Activated CD4-positive, alpha-beta T cell treated with anti-CD3 and anti-CD28 coated beads, Interleukin-2, amount 50 U/mL, for 16 hours (primary cell): ENCODE data around the gene ANKS1B.

ENCODE experiments used
- DNase-seq: peaks from one replicate; pipeline ENCODE4 v3.0.0-alpha.2; 2020

ANKS1B gene

DNA sequence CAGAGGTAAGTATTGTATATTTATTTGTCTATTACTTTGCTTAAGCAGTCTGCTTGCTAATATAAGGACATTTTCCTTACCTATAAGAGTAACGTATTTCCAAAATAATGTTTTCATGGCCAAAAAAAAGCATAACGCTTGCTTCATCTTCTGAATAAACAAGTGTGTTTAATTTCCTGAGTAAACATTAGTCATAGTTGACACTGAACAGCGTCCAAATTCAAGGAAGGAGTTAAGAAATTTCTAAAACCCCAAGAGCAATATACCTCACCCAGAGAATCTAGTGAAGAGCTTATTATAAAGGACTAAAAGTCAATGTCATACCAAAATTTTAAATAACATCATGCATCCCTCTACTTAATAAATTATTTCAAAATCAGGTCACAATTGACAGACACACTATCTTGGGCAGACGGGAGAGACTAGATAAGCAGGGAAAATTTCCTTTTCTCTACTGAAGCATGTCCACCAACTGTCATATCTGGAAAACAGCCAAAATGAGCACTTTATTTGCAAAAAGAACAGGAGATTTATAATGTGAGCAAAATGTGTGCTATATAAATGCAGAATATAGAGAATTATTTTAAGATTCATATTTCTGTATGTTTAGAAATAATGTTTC is 25.1 kb downstream of the ANKS1B start:
- no peak for DNase-seq

DNA sequence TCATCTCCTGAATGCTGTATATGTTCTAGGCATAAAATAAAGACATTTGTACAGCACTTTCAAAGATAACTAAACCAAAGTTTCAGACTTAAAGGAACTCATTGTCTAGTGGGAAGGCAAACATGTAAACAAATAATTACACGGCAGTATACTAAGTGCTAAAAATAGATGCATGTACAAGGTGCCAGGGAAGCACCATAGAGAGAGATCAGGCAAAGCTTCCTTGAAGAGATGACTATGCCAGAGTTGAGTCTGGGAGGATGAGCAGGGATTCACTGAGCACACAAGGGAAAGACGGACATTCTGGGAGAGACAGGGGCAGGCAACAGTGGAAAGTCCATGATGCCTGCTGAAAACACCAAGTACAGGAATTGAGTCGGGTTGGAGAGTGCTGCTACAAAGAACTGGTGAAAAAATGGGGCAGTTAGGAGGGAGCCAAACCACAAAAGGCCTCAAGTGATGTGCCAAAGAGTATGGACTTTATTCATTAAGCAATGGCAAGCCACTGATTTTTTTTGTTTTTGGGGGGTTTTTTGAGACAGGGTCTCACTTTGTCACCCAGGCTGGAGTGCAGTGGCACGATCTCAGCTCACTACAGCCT is 26.8 kb downstream of the ANKS1B start:
- DNase-seq, result no peak

GRCh38 chr12:99954724-99955123 is 30.0 kb downstream of the ANKS1B start:
- no peak for DNase-seq

GRCh38 chr12:99948370-99948769 is 36.4 kb downstream of the ANKS1B start:
- no peak for DNase-seq

DNA sequence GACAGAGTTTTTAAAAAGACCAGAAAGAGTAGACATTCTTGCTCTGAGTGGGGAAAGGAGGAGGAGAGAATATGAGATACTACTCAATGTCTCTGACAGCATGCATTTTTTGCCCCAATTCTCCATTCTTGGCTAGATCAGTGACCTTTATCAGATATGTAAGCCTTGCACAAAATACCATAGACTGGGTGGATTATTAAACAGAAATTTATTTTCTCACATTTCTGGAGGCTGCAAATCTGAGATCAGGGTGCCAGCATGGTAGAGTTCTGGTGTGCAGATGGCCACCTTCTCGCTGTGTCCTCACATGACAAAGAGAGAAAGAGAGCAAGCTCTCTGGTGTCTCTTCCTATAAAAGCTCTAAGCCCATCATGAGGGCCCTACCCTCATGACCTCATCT is 38.6 kb downstream of the ANKS1B start:
- DNase-seq, result no peak

DNA sequence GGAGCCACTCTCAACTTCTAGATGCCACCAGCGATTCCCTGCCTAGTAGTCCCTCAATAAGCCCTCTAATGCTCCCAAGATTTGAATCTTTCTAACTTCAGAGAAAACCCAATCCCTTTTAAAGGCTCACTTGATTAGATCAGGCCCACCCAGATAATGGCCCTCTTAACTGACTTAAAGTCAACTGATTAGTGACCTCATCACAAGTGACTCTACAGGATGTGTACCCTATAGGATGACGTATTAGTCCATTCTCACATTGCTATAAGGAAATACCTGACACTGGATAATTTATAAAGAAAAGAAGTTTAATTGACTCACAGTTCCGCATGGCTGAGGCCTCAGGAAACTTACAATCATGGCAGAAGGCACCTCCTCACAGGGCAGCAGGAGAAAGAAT is 49.1 kb downstream of the ANKS1B start:
- DNase-seq, result no peak

DNA sequence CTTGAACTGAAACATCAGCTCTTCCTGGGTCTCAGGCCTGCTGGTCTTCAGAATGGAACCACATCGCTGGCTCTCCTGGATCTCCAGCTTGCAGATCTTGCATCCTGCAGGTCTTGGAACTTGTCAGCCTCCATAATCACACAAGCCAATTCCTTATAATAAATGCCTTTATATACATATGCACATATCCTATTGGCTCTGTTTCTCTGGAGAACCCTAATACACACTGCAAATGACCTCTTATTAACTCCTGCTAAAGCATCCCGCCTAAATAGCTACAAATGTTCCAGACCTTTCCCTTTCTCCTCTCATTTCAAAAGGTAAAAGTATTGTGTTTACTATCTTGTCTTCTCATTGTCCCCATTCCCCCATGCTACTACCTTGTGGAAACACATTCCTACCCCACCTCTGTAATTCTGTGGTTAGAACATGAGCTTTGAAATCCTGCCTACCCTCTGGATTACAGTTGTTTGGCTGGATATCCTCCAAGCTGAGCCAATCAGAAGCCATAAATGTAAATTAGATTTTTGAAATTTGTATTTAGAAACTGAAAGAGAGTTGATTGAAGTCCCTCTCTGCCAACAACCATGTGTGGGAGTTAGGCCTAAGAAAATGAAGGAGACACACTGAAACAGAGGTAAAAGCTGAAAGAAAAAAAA is 58.1 kb downstream of the ANKS1B start:
- DNase-seq, result no peak

- DNase-seq, result no peak
Observed at GRCh38 chr12:99920353-99920960, 64.3 kb downstream of the ANKS1B start.

DNA sequence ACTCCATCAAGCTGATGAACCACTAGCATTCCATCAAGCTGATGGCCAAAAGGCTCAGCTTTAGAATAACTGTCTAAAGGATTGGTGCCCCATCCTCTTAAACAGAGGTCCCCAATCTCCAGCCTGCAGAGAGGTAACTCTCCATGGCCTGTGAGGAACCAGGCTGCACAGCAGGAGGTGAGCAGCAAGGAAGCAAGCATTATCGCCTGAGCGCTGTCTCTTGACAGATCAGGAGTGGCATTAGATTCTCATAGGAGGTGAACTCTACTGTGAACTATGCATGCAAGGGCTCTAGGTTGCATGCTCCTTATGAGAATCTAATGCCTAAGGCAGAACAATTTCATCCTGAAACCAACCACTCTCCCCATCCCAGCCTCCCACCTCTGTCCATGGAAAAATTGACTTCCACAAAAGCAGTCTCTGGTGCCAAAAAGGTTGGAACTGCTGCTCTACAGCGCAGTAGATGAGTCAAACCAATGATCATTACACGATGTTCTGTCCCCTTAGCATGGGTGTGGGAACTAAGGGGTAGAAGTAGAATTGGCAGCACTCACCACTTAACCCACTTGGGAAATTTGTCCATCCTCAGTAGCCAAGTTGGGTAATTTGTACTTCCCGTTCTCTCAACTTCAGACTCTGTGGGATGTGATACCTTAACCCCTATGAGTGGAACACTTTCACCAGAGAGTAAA is 66.9 kb downstream of the ANKS1B start:
- no peak for DNase-seq

DNA sequence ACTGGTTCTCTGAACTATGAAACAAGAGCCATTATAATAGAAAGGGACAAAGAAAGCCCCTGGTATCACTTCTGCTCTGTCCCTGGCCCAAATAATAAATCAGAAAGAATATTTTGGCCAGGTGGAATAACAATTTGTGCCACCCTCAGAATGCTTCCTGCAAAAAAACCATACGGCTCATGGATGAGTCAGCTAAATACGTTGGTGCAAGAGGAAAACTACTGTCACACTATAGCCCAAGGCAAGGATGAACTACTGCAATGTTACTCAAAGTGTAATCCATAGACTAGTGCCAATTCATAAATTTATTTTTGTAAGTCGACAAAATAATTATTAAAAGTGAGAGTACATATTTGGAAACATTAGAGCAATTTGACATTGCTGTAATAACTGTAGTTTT is 68.2 kb downstream of the ANKS1B start:
- DNase-seq, result no peak

DNA sequence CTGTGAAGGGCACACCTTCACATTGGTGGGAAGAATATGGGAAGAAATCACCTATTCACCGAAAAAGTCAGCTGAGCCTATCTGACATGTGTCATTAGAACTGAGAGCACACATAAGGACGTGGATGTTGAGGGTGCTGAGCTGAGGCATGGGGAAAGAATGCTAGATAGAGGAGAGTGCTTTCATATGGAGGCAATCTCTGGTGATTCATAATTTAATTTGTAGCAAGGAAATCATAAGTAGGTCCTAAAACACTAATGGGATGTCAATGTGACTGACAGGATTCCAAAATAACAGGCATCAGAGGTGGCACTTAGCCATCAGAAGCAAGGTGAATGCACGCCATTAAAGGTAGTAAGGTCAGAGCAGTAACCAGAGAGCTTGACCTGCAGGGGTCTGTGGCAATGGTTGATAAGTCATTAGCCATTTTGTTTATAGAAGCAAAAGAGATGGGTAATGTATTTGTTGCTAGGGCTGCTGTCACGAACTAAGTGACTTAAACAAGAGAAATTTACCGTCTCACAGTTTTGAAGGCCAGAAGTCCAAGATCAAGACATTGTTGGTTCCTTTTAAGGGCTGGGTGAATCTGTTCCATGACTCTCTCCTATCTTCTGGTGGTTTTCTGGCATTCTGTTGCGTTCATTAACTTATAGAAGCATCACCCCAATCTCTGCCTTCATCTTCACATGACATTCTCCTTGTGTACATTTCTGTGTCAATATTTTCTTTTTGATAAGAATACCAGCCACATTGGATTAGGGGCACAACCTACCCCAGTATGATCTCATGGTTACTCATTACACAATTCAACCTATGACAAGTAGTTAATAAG is 69.3 kb downstream of the ANKS1B start:
- no peak for DNase-seq

GRCh38 chr12:99914206-99914605 is 70.5 kb downstream of the ANKS1B start:
- DNase-seq, result no peak

DNA sequence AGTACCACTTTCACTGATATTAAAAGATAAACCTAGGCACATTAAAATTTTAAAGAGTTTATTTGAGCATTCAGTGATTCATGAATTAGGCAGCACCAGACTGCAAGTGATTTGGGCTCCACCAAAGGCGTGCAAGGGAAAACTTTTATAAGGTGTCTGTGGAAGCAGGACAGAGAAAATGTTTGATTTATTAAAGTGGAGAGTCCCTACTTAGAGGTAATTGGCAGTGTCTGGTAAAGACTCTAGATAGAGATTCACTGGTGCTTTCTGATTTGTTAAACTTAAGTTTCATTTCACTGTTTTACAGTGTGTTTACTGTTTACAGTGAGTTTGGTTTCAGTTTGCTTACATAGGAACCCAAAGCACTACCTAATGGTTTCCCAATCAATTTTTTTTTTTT is 72.8 kb downstream of the ANKS1B start:
- DNase-seq, result no peak

DNA sequence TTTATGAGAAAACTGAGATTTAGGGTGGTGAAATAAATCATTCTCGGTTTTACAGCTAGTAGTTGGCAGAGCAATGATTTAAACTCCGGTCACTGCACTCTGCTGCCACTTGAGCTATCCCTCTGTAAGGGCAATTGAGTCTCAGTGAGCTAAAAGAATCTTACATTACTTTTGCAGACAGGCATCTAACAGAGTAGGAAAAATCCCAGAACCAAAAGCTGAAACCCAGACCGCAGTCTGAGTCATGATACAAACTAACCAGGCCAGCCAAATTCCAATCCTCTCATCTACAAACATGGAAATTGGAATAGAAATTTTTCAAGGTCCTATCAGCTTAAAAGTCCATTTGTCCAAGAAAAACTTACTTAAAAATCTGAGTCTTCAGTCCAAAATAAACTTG is 73.7 kb downstream of the ANKS1B start:
- no peak for DNase-seq

DNA sequence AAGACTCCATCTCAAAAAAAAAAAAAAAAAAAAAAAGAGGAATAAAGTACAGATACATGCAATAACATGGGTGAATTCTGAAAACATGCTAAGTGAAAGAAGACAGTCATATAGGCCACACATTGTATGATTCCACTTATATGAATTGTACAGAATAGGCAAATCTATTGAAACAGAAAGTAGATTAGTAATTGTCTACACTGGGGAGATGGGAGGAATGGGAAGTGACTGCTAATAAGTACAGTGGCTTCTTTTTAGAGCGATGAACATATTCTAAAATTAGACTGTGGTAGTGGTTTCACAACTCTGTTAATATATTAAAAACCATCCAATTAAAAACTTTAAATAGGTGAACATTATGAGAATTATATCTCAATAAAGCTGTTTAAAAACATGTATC is 74.4 kb downstream of the ANKS1B start:
- DNase-seq, result no peak

GRCh38 chr12:99906786-99907579 is 77.8 kb downstream of the ANKS1B start:
- no peak for DNase-seq

GRCh38 chr12:99901181-99901580 is 83.6 kb downstream of the ANKS1B start:
- no peak for DNase-seq

- DNase-seq, result no peak
Observed at GRCh38 chr12:99898645-99899044, 86.1 kb downstream of the ANKS1B start.

DNA sequence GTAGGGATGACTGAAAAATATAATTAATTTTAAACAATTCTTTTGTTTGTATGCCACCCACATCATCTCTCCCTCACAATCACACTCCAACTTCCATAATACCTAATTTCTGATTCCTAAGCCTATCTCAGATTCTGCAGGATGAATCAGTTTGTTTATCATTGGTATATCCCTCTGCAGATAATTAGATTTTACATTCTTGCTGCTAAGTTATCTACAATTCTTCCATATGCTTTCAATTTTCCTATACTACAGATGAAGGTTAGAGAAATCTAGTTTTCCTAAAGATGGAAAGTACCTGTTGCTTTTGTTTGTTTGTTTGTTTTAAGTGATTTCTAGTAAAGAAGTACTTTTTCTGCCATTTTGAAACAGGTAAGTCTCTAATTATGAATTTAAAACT is 105.3 kb downstream of the ANKS1B start:
- no peak for DNase-seq

GRCh38 chr12:99875081-99875480 is 109.7 kb downstream of the ANKS1B start:
- DNase-seq, result no peak

- DNase-seq, result no peak
Observed at GRCh38 chr12:99870085-99870484, 114.7 kb downstream of the ANKS1B start.

GRCh38 chr12:99861731-99862130 is 123.0 kb downstream of the ANKS1B start:
- no peak for DNase-seq
